ENCODE measurements around the gene C7orf57. TPM values are rescaled to one million over a fixed set of nuclear protein-coding genes. Genes with fewer than 3 reads are reported as not detected.

C7orf57 gene
- total RNA-seq, 1 donor from 2014 or later: not detected

DNA sequence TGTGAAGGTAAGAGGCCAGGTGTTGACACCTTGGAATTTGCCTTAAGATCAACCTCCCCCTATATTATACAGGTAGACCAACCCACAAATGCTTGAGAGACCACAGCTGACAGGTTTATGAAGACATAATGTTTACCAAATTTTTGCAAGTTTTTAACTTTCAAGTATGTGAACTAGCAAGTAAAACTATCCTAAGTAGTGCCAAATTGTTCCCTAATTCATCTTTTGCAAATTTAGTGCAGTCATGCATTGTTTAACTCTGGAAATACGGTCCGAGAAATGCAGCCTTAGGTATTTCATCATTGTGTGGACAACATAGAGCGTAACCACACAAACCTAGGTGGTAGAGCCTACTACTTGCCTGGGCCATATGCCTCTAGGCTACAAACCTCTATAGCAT lies 64.4 kb downstream of the C7orf57 start:
- no peak for DNase-seq (ENCODE audit: low spot score in 2 of 2)
- Histone ChIP-seq H3K4me1 (peaks cover 0 to 13% of the 10 kb centered on the region in 2 donors), H3K36me3 (peaks cover 40 to 66% of the 10 kb centered on the region in 2 donors), H3K9me3 (no peaks in the 10 kb centered on the region), H3K4me3 (no peak overlapping the region), H3K27me3 (no peaks in the 10 kb centered on the region), H3K27ac (no peak overlapping the region)
- TF ChIP-seq, protein P1, sequence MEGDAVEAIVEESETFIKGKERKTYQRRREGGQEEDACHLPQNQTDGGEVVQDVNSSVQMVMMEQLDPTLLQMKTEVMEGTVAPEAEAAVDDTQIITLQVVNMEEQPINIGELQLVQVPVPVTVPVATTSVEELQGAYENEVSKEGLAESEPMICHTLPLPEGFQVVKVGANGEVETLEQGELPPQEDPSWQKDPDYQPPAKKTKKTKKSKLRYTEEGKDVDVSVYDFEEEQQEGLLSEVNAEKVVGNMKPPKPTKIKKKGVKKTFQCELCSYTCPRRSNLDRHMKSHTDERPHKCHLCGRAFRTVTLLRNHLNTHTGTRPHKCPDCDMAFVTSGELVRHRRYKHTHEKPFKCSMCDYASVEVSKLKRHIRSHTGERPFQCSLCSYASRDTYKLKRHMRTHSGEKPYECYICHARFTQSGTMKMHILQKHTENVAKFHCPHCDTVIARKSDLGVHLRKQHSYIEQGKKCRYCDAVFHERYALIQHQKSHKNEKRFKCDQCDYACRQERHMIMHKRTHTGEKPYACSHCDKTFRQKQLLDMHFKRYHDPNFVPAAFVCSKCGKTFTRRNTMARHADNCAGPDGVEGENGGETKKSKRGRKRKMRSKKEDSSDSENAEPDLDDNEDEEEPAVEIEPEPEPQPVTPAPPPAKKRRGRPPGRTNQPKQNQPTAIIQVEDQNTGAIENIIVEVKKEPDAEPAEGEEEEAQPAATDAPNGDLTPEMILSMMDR (IDR thresholded peaks at IDR 0.05): no peak
- intact Hi-C loops (cut with DNase I): no loop called here

DNA sequence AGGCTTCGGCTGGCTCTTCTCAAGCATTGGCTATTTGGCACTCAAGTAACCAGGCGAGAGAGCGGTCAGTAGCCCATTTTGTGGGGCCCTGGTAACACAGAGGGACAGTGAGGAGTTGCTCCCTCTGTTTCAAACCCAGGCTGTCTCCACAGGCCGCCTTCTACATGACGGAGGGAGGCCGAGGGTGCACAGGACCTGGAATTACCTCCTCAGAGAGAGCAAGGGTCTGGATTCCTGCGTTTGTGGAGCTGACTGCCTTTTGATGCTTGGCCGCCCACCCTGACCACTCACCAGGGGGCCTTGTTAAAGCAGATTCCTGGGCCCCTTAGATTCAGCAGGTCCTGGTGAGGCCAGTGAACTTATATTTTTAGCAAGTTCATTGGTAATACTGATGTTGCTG lies 66.0 kb downstream of the C7orf57 start:
- intact Hi-C loops (cut with DNase I): no loop called here

DNA sequence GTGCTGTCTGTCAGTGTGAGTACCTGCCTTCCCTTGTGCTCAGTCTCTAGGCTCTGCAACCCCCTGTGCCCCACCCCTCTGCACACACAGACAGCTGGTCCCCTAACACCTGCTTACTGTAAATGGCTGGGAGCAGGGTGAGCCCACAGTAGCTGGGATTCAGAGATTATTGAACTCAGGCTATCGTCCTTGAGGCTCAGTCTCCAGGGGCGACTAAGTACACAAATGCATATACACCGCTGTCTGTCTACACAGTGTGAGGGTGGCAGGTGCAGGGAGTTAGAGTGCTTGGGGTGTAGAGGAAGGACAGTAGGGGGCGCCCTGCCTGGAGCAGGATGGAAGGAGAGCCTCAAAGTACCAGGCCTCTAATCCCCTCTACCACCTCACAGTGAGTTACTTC lies 66.6 kb downstream of the C7orf57 start:
- H3K36me3 ChIP-seq: peaks cover 52 to 67% of the 10 kb centered on the region in 2 donors
- no peaks in the 10 kb centered on the region for H3K27me3 ChIP-seq
- intact Hi-C loops (cut with DNase I): no loop called here
- H3K4me1 ChIP-seq: peaks cover 0 to 7% of the 10 kb centered on the region in 2 donors
- H3K9me3 ChIP-seq: no peaks in the 10 kb centered on the region
- no peak overlapping the region for H3K4me3 ChIP-seq
- H3K27ac ChIP-seq: no peak overlapping the region
- DNase-seq (ENCODE audit: low spot score in 2 of 2): no peak
- TF ChIP-seq, protein P1 (IDR thresholded peaks at IDR 0.05): no peak

More for the DNA sequence above, 66.0 kb downstream of the C7orf57 start:
- no peaks in the 10 kb centered on the region for H3K9me3 ChIP-seq
- H3K27me3 ChIP-seq: no peaks in the 10 kb centered on the region
- H3K4me1 ChIP-seq: peaks cover 0 to 7% of the 10 kb centered on the region in 2 donors
- TF ChIP-seq, protein P1 (IDR thresholded peaks at IDR 0.05): no peak
- no peak for DNase-seq (ENCODE audit: low spot score in 2 of 2)
- H3K27ac ChIP-seq: no peak overlapping the region
- H3K36me3 ChIP-seq: peaks cover 46 to 69% of the 10 kb centered on the region in 2 donors
- H3K4me3 ChIP-seq: no peak overlapping the region

DNA sequence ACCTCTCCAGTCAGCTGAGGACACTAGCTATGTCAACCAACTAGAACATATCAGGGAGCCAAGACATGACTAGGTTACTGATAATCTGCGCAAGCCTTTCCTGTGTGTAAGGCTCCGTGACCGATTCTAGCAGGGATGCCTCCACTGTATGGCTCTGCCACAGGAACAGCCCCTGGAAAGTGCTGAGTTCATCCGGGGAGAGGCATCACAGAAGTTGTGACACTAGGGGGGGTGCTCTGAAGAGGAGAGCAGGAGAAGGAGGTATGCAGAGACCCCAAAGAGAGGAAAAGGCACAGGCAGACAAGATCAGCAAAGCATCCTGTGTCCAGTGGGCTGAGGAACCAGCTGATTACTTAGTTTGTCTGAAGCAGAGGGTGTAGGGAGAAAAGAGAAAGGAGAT lies 67.2 kb downstream of the C7orf57 start:
- H3K4me1 ChIP-seq: peaks cover 0 to 7% of the 10 kb centered on the region in 2 donors
- TF ChIP-seq, protein P1 (IDR thresholded peaks at IDR 0.05): no peak
- no peaks in the 10 kb centered on the region for H3K27me3 ChIP-seq
- peaks cover 58 to 67% of the 10 kb centered on the region in 2 donors for H3K36me3 ChIP-seq
- no peaks in the 10 kb centered on the region for H3K9me3 ChIP-seq
- no peak overlapping the region for H3K4me3 ChIP-seq
- no peak for DNase-seq (ENCODE audit: low spot score in 2 of 2)
- intact Hi-C loops (cut with DNase I): no loop called here
- no peak overlapping the region for H3K27ac ChIP-seq

DNA sequence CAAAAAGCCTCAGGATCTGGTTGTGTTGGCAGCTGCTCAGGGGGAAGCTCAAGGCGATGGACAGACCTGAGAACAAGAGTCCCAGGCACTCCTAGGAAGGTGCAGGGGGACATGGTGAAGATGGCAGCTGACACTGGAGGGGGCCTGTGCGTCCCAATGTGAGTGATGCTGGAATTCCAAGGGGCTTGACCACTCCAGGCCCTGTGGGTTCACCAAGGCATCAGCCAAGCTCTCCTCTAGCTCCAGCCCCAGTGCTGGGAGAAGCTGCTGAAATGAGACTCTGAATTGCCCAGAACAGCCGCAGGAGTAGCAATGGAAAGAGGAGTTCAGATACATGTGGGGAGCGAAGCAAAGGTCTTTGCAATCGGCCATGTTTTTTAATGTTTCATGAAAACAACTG lies 69.7 kb downstream of the C7orf57 start:
- no peak for DNase-seq (ENCODE audit: low spot score in 2 of 2)
- Histone ChIP-seq H3K4me3 (no peak overlapping the region), H3K9me3 (no peaks in the 10 kb centered on the region), H3K27me3 (no peaks in the 10 kb centered on the region), H3K36me3 (peaks cover 68 to 69% of the 10 kb centered on the region in 2 donors), H3K27ac (no peak overlapping the region), H3K4me1 (no peaks in the 10 kb centered on the region)
- TF ChIP-seq, protein P1 (IDR thresholded peaks at IDR 0.05): no peak
- intact Hi-C loops (cut with DNase I): no loop called here

Measured in ascending aorta (tissue), 2 donors.